Measurements from ENCODE around the gene OR2T8. TPM values are rescaled to one million over a fixed set of nuclear protein-coding genes. Genes with fewer than 3 reads are reported as not detected.

OR2T8 gene
- total and polyA plus RNA-seq, 4 donors: 0.70 TPM; not detected in 3

DNA sequence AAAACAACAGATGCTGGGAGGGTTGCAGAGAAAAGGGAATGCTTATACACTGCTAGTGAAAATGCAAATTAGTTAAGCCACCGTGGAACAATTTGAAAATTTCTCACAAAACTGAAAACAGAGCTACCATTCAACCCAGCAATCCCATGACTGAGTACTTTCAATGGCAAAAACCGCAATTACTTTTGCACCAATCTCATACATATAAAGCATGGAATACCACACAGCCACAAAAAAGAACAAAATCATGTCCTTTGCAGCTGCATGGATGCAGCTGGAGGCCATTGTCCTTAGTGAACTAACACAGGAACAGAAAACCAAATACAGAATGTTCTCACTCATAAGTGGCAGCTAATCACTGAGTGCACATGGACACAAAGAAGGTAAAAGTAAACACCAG is 6.3 kb upstream of the OR2T8 start (continued):
- no peak for TF ChIP-seq EGR1 (IDR thresholded peaks at IDR 0.05; ENCODE audit: low read depth in 2 of 2)
- no peak for TF ChIP-seq HNF4A (conservative IDR thresholded peaks at IDR 0.05)
- TF ChIP-seq, protein P1, sequence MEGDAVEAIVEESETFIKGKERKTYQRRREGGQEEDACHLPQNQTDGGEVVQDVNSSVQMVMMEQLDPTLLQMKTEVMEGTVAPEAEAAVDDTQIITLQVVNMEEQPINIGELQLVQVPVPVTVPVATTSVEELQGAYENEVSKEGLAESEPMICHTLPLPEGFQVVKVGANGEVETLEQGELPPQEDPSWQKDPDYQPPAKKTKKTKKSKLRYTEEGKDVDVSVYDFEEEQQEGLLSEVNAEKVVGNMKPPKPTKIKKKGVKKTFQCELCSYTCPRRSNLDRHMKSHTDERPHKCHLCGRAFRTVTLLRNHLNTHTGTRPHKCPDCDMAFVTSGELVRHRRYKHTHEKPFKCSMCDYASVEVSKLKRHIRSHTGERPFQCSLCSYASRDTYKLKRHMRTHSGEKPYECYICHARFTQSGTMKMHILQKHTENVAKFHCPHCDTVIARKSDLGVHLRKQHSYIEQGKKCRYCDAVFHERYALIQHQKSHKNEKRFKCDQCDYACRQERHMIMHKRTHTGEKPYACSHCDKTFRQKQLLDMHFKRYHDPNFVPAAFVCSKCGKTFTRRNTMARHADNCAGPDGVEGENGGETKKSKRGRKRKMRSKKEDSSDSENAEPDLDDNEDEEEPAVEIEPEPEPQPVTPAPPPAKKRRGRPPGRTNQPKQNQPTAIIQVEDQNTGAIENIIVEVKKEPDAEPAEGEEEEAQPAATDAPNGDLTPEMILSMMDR (IDR thresholded peaks at IDR 0.05; ENCODE audit: low read depth, low read length, missing input control): no peak

GRCh38 chr1:247914941-247915662 is 5.0 kb upstream of the OR2T8 start:
- no peak overlapping the region for H3K9ac ChIP-seq (ENCODE audit: low read depth in 1 of 2, low read length in 2 of 2)
- no peak overlapping the region for H3K27ac ChIP-seq (ENCODE audit: low read depth in 1 of 2, low read length in 2 of 2)
- H3K27me3 ChIP-seq (ENCODE audit: control insufficient read depth in 4 of 4, insufficient read depth in 4 of 4, low read length in 3 of 4): no peaks in the 10 kb centered on the region
- H3K9me3 ChIP-seq (ENCODE audit: control insufficient read depth in 4 of 4, low read length in 3 of 4): no peaks in the 10 kb centered on the region
- H3K4me3 ChIP-seq (ENCODE audit: low read depth in 1 of 3, low read length in 3 of 3): no peak overlapping the region
- no peaks in the 10 kb centered on the region for H3K4me1 ChIP-seq (ENCODE audit: control insufficient read depth in 4 of 4, insufficient read depth in 4 of 4, low read length in 3 of 4)
- DNase-seq (ENCODE audit: low spot score): no peak
- WGBS: 53% methylated on average over 4 of the region's 4 CpGs
- TF ChIP-seq HNF4G (IDR thresholded peaks at IDR 0.05) (no peak), FOXA2 (IDR thresholded peaks at IDR 0.05) (no peak), FOXA1 (IDR thresholded peaks at IDR 0.05) (no peak), ZBTB33 (IDR thresholded peaks at IDR 0.05) (no peak), RXRA (IDR thresholded peaks at IDR 0.05) (no peak), TAF1 (conservative IDR thresholded peaks at IDR 0.05) (no peak), EGR1 (IDR thresholded peaks at IDR 0.05; ENCODE audit: low read depth in 2 of 2) (no peak)
- TF ChIP-seq, protein P2, sequence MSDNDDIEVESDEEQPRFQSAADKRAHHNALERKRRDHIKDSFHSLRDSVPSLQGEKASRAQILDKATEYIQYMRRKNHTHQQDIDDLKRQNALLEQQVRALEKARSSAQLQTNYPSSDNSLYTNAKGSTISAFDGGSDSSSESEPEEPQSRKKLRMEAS (IDR thresholded peaks at IDR 0.05): no peak
- no peaks in the 10 kb centered on the region for H3K36me3 ChIP-seq (ENCODE audit: control insufficient read depth in 4 of 4, insufficient read depth in 3 of 4, low read depth in 1 of 4, low read length in 3 of 4)

GRCh38 chr1:247923941-247924340 is 3.9 kb downstream of the OR2T8 start:
- H3K9me3 ChIP-seq (ENCODE audit: control insufficient read depth in 4 of 4, low read length in 3 of 4): no peaks in the 10 kb centered on the region
- no peak overlapping the region for H3K4me3 ChIP-seq (ENCODE audit: low read depth in 1 of 3, low read length in 3 of 3)
- H3K27ac ChIP-seq (ENCODE audit: low read depth in 1 of 2, low read length in 2 of 2): no peak overlapping the region
- H3K4me1 ChIP-seq (ENCODE audit: control insufficient read depth in 4 of 4, insufficient read depth in 4 of 4, low read length in 3 of 4): no peaks in the 10 kb centered on the region
- 62% methylated on average over 3 of the region's 3 CpGs for WGBS
- H3K9ac ChIP-seq (ENCODE audit: low read depth in 1 of 2, low read length in 2 of 2): no peak overlapping the region
- DNase-seq (ENCODE audit: low spot score): no peak
- no peaks in the 10 kb centered on the region for H3K36me3 ChIP-seq (ENCODE audit: control insufficient read depth in 4 of 4, insufficient read depth in 3 of 4, low read depth in 1 of 4, low read length in 3 of 4)
- no peaks in the 10 kb centered on the region for H3K27me3 ChIP-seq (ENCODE audit: control insufficient read depth in 4 of 4, insufficient read depth in 4 of 4, low read length in 3 of 4)
- TF ChIP-seq HNF4G (IDR thresholded peaks at IDR 0.05) (no peak), RXRA (IDR thresholded peaks at IDR 0.05) (no peak), RAD21 (IDR thresholded peaks at IDR 0.05) (no peak), FOXA2 (IDR thresholded peaks at IDR 0.05) (no peak), EGR1 (IDR thresholded peaks at IDR 0.05; ENCODE audit: low read depth in 2 of 2) (no peak), SP1 (IDR thresholded peaks at IDR 0.05) (no peak), ZBTB33 (IDR thresholded peaks at IDR 0.05) (no peak), TAF1 (conservative IDR thresholded peaks at IDR 0.05) (no peak), NR2F2 (IDR thresholded peaks at IDR 0.05) (no peak), FOXA1 (IDR thresholded peaks at IDR 0.05) (no peak), HNF4A (conservative IDR thresholded peaks at IDR 0.05) (no peak), YY1 (IDR thresholded peaks at IDR 0.05) (no peak), GABPA (IDR thresholded peaks at IDR 0.05 in 1 of 2, conservative IDR thresholded peaks at IDR 0.05 in 1 of 2) (no peak)
- TF ChIP-seq, protein P3, sequence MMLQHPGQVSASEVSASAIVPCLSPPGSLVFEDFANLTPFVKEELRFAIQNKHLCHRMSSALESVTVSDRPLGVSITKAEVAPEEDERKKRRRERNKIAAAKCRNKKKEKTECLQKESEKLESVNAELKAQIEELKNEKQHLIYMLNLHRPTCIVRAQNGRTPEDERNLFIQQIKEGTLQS (IDR thresholded peaks at IDR 0.05): no peak
- TF ChIP-seq, protein P1 (IDR thresholded peaks at IDR 0.05; ENCODE audit: low read depth, low read length, missing input control): no peak

All from liver (tissue), 9 donors.